ENCODE measurements around the gene ZBTB7A.
"Not testable (repeated sequence)": the region's sequence is repeated elsewhere in the genome, so short reads cannot be mapped to it uniquely, and the experiment has no call there.

The ZBTB7A gene

GRCh38 chr19:4012092-4012974, 54.4 kb downstream of the ZBTB7A start:
- H3K27me3 ChIP-seq (ENCODE audit: insufficient read depth, poor library complexity, severe bottlenecking), result no peaks in the 10 kb centered on the region
- H3K27ac ChIP-seq (replicated peaks), result no peak overlapping the region
- TF ChIP-seq SPI1 (IDR thresholded peaks at IDR 0.05; ENCODE audit: borderline replicate concordance, low read depth) (peak; percentile 51; the same call in 1 of the 2 replicates), CTCF (IDR thresholded peaks at IDR 0.05; ENCODE audit: insufficient read depth, low read length) (no peak), POLR2AphosphoS5 (IDR thresholded peaks at IDR 0.05; ENCODE audit: low read depth) (no peak), REST (IDR thresholded peaks at IDR 0.05; ENCODE audit: insufficient replicate concordance, low read depth) (no peak), GABPA (IDR thresholded peaks at IDR 0.05; ENCODE audit: low read depth) (no peak)
- H3K4me3 ChIP-seq (replicated peaks; ENCODE audit: insufficient read depth, low read length), result no peak overlapping the region
- no peak for DNase-seq (ENCODE audit: low read depth in 1 of 2, low spot score in 1 of 2)

- not testable (repeated sequence) for DNase-seq (ENCODE audit: low read depth in 1 of 2, low spot score in 1 of 2); H3K27me3 ChIP-seq (ENCODE audit: insufficient read depth, poor library complexity, severe bottlenecking); H3K4me3 ChIP-seq (replicated peaks; ENCODE audit: insufficient read depth, low read length); H3K27ac ChIP-seq (replicated peaks)
These were observed 55.3 kb downstream of the ZBTB7A start for GRCh38 chr19:4011430-4011829.

- Histone ChIP-seq H3K4me3 (replicated peaks; ENCODE audit: insufficient read depth, low read length) (no peak overlapping the region), H3K27ac (replicated peaks) (no peak overlapping the region), H3K27me3 (ENCODE audit: insufficient read depth, poor library complexity, severe bottlenecking) (no peaks in the 10 kb centered on the region)
- no peak for DNase-seq (ENCODE audit: low read depth in 1 of 2, low spot score in 1 of 2)
- no peak for TF ChIP-seq POLR2AphosphoS5 (IDR thresholded peaks at IDR 0.05; ENCODE audit: low read depth)
- TF ChIP-seq CTCF (IDR thresholded peaks at IDR 0.05; ENCODE audit: insufficient read depth, low read length), result no peak
- TF ChIP-seq SPI1 (IDR thresholded peaks at IDR 0.05; ENCODE audit: borderline replicate concordance, low read depth), result no peak
These were observed 55.9 kb downstream of the ZBTB7A start for GRCh38 chr19:4010808-4011110.

GRCh38 chr19:4009990-4010807, 56.5 kb downstream of the ZBTB7A start:
- Histone ChIP-seq H3K27me3 (ENCODE audit: insufficient read depth, poor library complexity, severe bottlenecking) (no peaks in the 10 kb centered on the region), H3K4me3 (replicated peaks; ENCODE audit: insufficient read depth, low read length) (no peak overlapping the region), H3K27ac (replicated peaks) (no peak overlapping the region)
- DNase-seq (ENCODE audit: low read depth in 1 of 2, low spot score in 1 of 2), result no peak
- TF ChIP-seq GABPA (IDR thresholded peaks at IDR 0.05; ENCODE audit: low read depth), result no peak
- no peak for TF ChIP-seq CTCF (IDR thresholded peaks at IDR 0.05; ENCODE audit: insufficient read depth, low read length)
- TF ChIP-seq POLR2AphosphoS5 (IDR thresholded peaks at IDR 0.05; ENCODE audit: low read depth), result no peak
- no peak for TF ChIP-seq REST (IDR thresholded peaks at IDR 0.05; ENCODE audit: insufficient replicate concordance, low read depth)
- TF ChIP-seq SPI1 (IDR thresholded peaks at IDR 0.05; ENCODE audit: borderline replicate concordance, low read depth), result no peak

All from HL-60 (cell line).